WTC11 (cell line): ENCODE measurements around the gene ZNF664.

ENCODE experiments used
- CREB1 ChIP-seq: sonication (generic); formaldehyde crosslinking; IDR thresholded peaks from 2 replicates; pipeline ENCODE4 v1.8.0; 2023; ENCODE audit warnings: mild to moderate bottlenecking, missing genetic modification reagents
- JUN ChIP-seq: sonication (generic); formaldehyde crosslinking; IDR thresholded peaks from 2 replicates; pipeline ENCODE4 v1.8.0; 2023; ENCODE audit warnings: mild to moderate bottlenecking, missing genetic modification reagents
- NFATC4 ChIP-seq: fragments of 250-450 bp; sonication (Bioruptor Pico); IDR thresholded peaks from 2 replicates; pipeline ENCODE4 v1.9.0; 2021; ENCODE audit warnings: mild to moderate bottlenecking
- TP53 ChIP-seq: sonication (generic); formaldehyde crosslinking; IDR thresholded peaks from 2 replicates; pipeline ENCODE4 v1.8.1; 2023; ENCODE audit warnings: mild to moderate bottlenecking, missing genetic modification reagents
- ZNF138 ChIP-seq: sonication (generic); formaldehyde crosslinking; conservative IDR thresholded peaks from 2 replicates; pipeline ENCODE4 v1.8.1; 2022; ENCODE audit warnings: mild to moderate bottlenecking, moderate library complexity, missing genetic modification reagents
- TF ChIP-seq, protein P1 (sequence below): fragments of 200-600 bp; IDR thresholded peaks from 2 replicates; pipeline ENCODE4 v1.8.0; 2022; ENCODE audit warnings: antibody characterized with exemption
- TF ChIP-seq, protein P2 (sequence below): sonication (generic); formaldehyde crosslinking; IDR thresholded peaks from 2 replicates; pipeline ENCODE4 v1.8.0; 2022; ENCODE audit warnings: mild to moderate bottlenecking, missing genetic modification reagents
- TF ChIP-seq, protein P3 (sequence below): sonication (generic); formaldehyde crosslinking; IDR thresholded peaks from 2 replicates; pipeline ENCODE4 v1.8.0; 2023; ENCODE audit warnings: missing genetic modification reagents, mild to moderate bottlenecking, borderline replicate concordance
- TF ChIP-seq, protein P4 (sequence below): sonication (generic); formaldehyde crosslinking; IDR thresholded peaks from 2 replicates; pipeline ENCODE4 v1.8.1; 2023; ENCODE audit warnings: mild to moderate bottlenecking, missing genetic modification reagents, moderate library complexity
- TF ChIP-seq, protein P5 (sequence below): sonication (generic); formaldehyde crosslinking; IDR thresholded peaks from 2 replicates; pipeline ENCODE4 v1.8.1; 2022; ENCODE audit warnings: low read depth, mild to moderate bottlenecking, moderate library complexity, missing genetic modification reagents, borderline replicate concordance

DNA sequence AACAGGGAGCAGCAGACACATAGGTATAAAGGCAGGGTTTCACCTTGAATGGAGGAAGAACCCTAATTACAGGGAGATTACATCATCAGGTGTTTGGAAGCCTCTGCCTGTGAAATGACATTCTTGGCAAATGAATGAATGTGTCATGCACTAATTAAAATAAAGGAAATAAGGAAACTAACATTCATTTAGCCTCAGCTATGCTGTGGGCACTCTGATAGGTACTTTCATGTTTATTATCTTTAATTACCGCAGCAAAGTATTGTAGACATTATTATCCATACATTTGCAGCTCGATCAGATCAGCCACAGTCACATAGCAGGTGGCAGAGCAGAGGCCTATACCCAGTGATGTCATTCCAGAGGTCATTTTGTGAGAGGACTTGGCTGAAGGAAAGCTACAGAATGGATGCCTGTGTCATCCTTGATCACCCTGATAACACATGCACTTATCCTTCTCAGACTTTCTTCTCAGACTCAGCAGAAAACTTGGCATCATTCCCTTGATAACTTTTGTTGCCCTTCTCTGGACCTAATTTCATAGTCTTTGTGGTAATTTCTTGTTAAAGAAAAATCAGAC lies 18.4 kb downstream of the ZNF664 start:
- TF ChIP-seq, protein P1, sequence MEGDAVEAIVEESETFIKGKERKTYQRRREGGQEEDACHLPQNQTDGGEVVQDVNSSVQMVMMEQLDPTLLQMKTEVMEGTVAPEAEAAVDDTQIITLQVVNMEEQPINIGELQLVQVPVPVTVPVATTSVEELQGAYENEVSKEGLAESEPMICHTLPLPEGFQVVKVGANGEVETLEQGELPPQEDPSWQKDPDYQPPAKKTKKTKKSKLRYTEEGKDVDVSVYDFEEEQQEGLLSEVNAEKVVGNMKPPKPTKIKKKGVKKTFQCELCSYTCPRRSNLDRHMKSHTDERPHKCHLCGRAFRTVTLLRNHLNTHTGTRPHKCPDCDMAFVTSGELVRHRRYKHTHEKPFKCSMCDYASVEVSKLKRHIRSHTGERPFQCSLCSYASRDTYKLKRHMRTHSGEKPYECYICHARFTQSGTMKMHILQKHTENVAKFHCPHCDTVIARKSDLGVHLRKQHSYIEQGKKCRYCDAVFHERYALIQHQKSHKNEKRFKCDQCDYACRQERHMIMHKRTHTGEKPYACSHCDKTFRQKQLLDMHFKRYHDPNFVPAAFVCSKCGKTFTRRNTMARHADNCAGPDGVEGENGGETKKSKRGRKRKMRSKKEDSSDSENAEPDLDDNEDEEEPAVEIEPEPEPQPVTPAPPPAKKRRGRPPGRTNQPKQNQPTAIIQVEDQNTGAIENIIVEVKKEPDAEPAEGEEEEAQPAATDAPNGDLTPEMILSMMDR, result no peak
- TF ChIP-seq, protein P2, sequence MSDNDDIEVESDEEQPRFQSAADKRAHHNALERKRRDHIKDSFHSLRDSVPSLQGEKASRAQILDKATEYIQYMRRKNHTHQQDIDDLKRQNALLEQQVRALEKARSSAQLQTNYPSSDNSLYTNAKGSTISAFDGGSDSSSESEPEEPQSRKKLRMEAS (CRISPR knock-in tag), result no peak
- TF ChIP-seq CREB1, result no peak
- TF ChIP-seq, protein P3, sequence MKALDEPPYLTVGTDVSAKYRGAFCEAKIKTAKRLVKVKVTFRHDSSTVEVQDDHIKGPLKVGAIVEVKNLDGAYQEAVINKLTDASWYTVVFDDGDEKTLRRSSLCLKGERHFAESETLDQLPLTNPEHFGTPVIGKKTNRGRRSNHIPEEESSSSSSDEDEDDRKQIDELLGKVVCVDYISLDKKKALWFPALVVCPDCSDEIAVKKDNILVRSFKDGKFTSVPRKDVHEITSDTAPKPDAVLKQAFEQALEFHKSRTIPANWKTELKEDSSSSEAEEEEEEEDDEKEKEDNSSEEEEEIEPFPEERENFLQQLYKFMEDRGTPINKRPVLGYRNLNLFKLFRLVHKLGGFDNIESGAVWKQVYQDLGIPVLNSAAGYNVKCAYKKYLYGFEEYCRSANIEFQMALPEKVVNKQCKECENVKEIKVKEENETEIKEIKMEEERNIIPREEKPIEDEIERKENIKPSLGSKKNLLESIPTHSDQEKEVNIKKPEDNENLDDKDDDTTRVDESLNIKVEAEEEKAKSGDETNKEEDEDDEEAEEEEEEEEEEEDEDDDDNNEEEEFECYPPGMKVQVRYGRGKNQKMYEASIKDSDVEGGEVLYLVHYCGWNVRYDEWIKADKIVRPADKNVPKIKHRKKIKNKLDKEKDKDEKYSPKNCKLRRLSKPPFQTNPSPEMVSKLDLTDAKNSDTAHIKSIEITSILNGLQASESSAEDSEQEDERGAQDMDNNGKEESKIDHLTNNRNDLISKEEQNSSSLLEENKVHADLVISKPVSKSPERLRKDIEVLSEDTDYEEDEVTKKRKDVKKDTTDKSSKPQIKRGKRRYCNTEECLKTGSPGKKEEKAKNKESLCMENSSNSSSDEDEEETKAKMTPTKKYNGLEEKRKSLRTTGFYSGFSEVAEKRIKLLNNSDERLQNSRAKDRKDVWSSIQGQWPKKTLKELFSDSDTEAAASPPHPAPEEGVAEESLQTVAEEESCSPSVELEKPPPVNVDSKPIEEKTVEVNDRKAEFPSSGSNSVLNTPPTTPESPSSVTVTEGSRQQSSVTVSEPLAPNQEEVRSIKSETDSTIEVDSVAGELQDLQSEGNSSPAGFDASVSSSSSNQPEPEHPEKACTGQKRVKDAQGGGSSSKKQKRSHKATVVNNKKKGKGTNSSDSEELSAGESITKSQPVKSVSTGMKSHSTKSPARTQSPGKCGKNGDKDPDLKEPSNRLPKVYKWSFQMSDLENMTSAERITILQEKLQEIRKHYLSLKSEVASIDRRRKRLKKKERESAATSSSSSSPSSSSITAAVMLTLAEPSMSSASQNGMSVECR (CRISPR knock-in tag), result no peak
- no peak for TF ChIP-seq ZNF138 (CRISPR knock-in tag)
- no peak for TF ChIP-seq JUN (CRISPR knock-in tag)
- no peak for TF ChIP-seq TP53
- no peak for TF ChIP-seq NFATC4 (CRISPR knock-in tag)
- TF ChIP-seq, protein P4, sequence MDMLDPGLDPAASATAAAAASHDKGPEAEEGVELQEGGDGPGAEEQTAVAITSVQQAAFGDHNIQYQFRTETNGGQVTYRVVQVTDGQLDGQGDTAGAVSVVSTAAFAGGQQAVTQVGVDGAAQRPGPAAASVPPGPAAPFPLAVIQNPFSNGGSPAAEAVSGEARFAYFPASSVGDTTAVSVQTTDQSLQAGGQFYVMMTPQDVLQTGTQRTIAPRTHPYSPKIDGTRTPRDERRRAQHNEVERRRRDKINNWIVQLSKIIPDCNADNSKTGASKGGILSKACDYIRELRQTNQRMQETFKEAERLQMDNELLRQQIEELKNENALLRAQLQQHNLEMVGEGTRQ (CRISPR knock-in tag), result no peak
- TF ChIP-seq, protein P5, sequence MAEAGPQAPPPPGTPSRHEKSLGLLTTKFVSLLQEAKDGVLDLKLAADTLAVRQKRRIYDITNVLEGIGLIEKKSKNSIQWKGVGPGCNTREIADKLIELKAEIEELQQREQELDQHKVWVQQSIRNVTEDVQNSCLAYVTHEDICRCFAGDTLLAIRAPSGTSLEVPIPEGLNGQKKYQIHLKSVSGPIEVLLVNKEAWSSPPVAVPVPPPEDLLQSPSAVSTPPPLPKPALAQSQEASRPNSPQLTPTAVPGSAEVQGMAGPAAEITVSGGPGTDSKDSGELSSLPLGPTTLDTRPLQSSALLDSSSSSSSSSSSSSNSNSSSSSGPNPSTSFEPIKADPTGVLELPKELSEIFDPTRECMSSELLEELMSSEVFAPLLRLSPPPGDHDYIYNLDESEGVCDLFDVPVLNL, result no peak
